Head of caudate nucleus (tissue), 42 donors: ENCODE data around the gene FAM234A.
"Not testable (repeated sequence)": the region's sequence is repeated elsewhere in the genome, so short reads cannot be mapped to it uniquely, and the experiment has no call there.

ENCODE experiments used
- DNase-seq, 42 donors: peaks; one replicate each; pipeline versions ENCODE4 v3.0.0 to v3.0.0-alpha.2; 2020 to 2021; ENCODE audit warnings: mixed read lengths in 7 of 42
- intact Hi-C: fragments of 100-400 bp; cut with DNase I; formaldehyde crosslinking; loops from one replicate; pipeline ENCODE4 v1.15.0; 2022

Gene FAM234A

GRCh38 chr16:229731-230281 lies 4.8 kb upstream of the FAM234A start:
- intact Hi-C loops, result loop anchor here (10.0 kb wide), 1 partner anchor 125 kb away; the partner anchor contains the start of gene AXIN1
- DNase-seq, result peak in 1 of 42 donors; percentile 23

- intact Hi-C loops, result loop anchor here (10.0 kb wide), 1 partner anchor 124 kb away; the partner anchor contains the start of gene AXIN1
Measured at GRCh38 chr16:230351-230750, 4.3 kb upstream of the FAM234A start.

GRCh38 chr16:230949-231348 lies 3.7 kb upstream of the FAM234A start:
- DNase-seq, result peak in 1 of 42 donors; percentile 30

More at GRCh38 chr16:230351-230750, 4.3 kb upstream of the FAM234A start:
- peak in 1 of 42 donors; percentile 31 for DNase-seq

GRCh38 chr16:239948-240277 lies 5.3 kb downstream of the FAM234A start:
- peak in 18 of 42 donors; percentile 12 to 69 (median 38) for DNase-seq

More at GRCh38 chr16:230949-231348, 3.7 kb upstream of the FAM234A start:
- intact Hi-C loops, result loop anchor here (10.0 kb wide), 1 partner anchor 124 kb away; the partner anchor contains the start of gene AXIN1

GRCh38 chr16:240559-240958 lies 5.9 kb downstream of the FAM234A start:
- DNase-seq, result no peak

More at GRCh38 chr16:239948-240277, 5.3 kb downstream of the FAM234A start:
- intact Hi-C loops, result loop anchor here (10.0 kb wide), 1 partner anchor 115 kb away; the partner anchor contains the start of gene AXIN1

GRCh38 chr16:242281-242680 lies 7.7 kb downstream of the FAM234A start:
- intact Hi-C loops, result no loop called here
- DNase-seq, result no peak

More at GRCh38 chr16:240559-240958, 5.9 kb downstream of the FAM234A start:
- intact Hi-C loops, result no loop called here

- DNase-seq, result no peak
- intact Hi-C loops, result no loop called here
Measured at GRCh38 chr16:243348-243747, 8.7 kb downstream of the FAM234A start.

- intact Hi-C loops, result no loop called here
- no peak for DNase-seq
Measured at GRCh38 chr16:245105-245504, 10.5 kb downstream of the FAM234A start.

- DNase-seq, result no peak
Measured at GRCh38 chr16:247027-247426, 12.4 kb downstream of the FAM234A start.

GRCh38 chr16:249431-249830 lies 14.8 kb downstream of the FAM234A start:
- DNase-seq, result no peak
- intact Hi-C loops, result no loop called here

More at GRCh38 chr16:247027-247426, 12.4 kb downstream of the FAM234A start:
- intact Hi-C loops, result no loop called here

- intact Hi-C loops, result no loop called here
- no peak for DNase-seq
Measured at GRCh38 chr16:252366-253337, 18.0 kb downstream of the FAM234A start.

GRCh38 chr16:253833-254232 lies 19.2 kb downstream of the FAM234A start:
- intact Hi-C loops, result no loop called here
- no peak for DNase-seq

- intact Hi-C loops, result no loop called here
- no peak for DNase-seq
Measured at GRCh38 chr16:254461-254860, 19.8 kb downstream of the FAM234A start.

- no peak for DNase-seq
- intact Hi-C loops, result no loop called here
Measured at GRCh38 chr16:255183-255582, 20.6 kb downstream of the FAM234A start.

- intact Hi-C loops, DNase-seq: not testable (repeated sequence)
Measured at GRCh38 chr16:258091-258490, 23.5 kb downstream of the FAM234A start.

GRCh38 chr16:259226-259625 lies 24.6 kb downstream of the FAM234A start:
- no peak for DNase-seq
- intact Hi-C loops, result no loop called here

GRCh38 chr16:259814-260253 lies 25.2 kb downstream of the FAM234A start:
- intact Hi-C loops, result no loop called here
- DNase-seq, result no peak

- intact Hi-C loops, result no loop called here
- DNase-seq, result no peak
Measured at GRCh38 chr16:260326-260725, 25.7 kb downstream of the FAM234A start.

GRCh38 chr16:261031-261691 lies 26.5 kb downstream of the FAM234A start:
- DNase-seq, result no peak

More at GRCh38 chr16:261031-261691, 26.5 kb downstream of the FAM234A start:
- intact Hi-C loops, result no loop called here
